A549 (cell line): ENCODE measurements around the gene UNC13C. TPM values are rescaled to one million over a fixed set of nuclear protein-coding genes. Genes with fewer than 3 reads are reported as not detected.
A peak's percentile ranks its signal among the peaks of the same experiment; 100 is the strongest.

Experiments used
- ATAC-seq, 2 experiments: fragments of 200-7000 bp in 1 of 2; fragments of >200 bp in 1 of 2; cut with Nextera tagmentation in 1 of 2; cut with Tn5 transposase in 1 of 2; 3 replicates each; pipeline versions ENCODE4 v1.8.0 to v1.9.1; 2018 to 2020; ENCODE audit warnings: mild to moderate bottlenecking in 1 of 2, moderate library complexity in 1 of 2
- CTCF ChIA-PET: fragments of 300-600 bp; sonication (Branson Sonifier 250); formaldehyde crosslinking; extraction: SDS; loops from one replicate; lab custom pipeline; 2021; ENCODE audit warnings: antibody characterized with exemption, inconsistent platforms; lab: Yijun Ruan, JAX
- POLR2A ChIA-PET: fragments of 350-600 bp; formaldehyde crosslinking; extraction: SDS; loops from one replicate; lab custom pipeline; 2021; ENCODE audit warnings: antibody characterized with exemption, inconsistent platforms; lab: Yijun Ruan, JAX
- DNase-seq, 2 experiments: peaks; one replicate each; pipeline versions ENCODE4 v3.0.0 to v3.0.0-alpha.2; 2011 to 2016; ENCODE audit warnings: low read depth in 1 of 2, low spot score in 1 of 2
- FAIRE-seq: peaks from 2 replicates; lab custom pipeline; 2011; peaks lifted over from hg19 to GRCh38; lab: Jason Lieb, UNC
- H3K27ac ChIP-seq, 2 experiments: fragments of >200 bp; sonication (Bioruptor Twin); formaldehyde crosslinking; 3 replicates each; pipeline ENCODE4 v1.5.1; 2016 to 2017
- H3K4me1 ChIP-seq: fragments of >200 bp; sonication (Bioruptor Twin); formaldehyde crosslinking; 3 replicates; pipeline ENCODE4 v1.6.1; 2016
- H3K4me2 ChIP-seq: fragments of >200 bp; sonication (Bioruptor Twin); formaldehyde crosslinking; 3 replicates; pipeline ENCODE4 v1.6.1; 2016
- H3K4me3 ChIP-seq: fragments of >200 bp; sonication (Bioruptor Twin); formaldehyde crosslinking; 3 replicates; pipeline ENCODE4 v1.5.1; 2016
- H3K9me3 ChIP-seq: fragments of >200 bp; sonication (Bioruptor Twin); formaldehyde crosslinking; 3 replicates; pipeline ENCODE4 v1.6.1; 2016
- CBX8 ChIP-seq: fragments of 200-600 bp; sonication (generic); IDR thresholded peaks from 2 replicates; pipeline ENCODE4 v1.6.1; 2016
- CHD2 ChIP-seq: fragments of 150-350 bp; IDR thresholded peaks from 2 replicates; pipeline ENCODE4 v1.6.1; 2014; ENCODE audit warnings: low read length; ENCODE audit not compliant: partially characterized antibody
- CTCF ChIP-seq: fragments of >200 bp; sonication (Bioruptor Twin); formaldehyde crosslinking; IDR thresholded peaks from 3 replicates; pipeline ENCODE4 v1.5.1; 2016
- E2F6 ChIP-seq: IDR thresholded peaks from 2 replicates; pipeline ENCODE4 v1.6.1; 2012; ENCODE audit warnings: low read depth, borderline replicate concordance
- ELK1 ChIP-seq: fragments of 150-350 bp; IDR thresholded peaks from 2 replicates; pipeline ENCODE4 v1.6.1; 2014; ENCODE audit warnings: low read depth, mild to moderate bottlenecking, low read length
- EP300 ChIP-seq, 2 experiments: fragments of >200 bp; sonication (Bioruptor Twin); formaldehyde crosslinking; IDR thresholded peaks; 2 replicates in 1 of 2; 3 replicates in 1 of 2; pipeline ENCODE4 v1.6.1; 2016 to 2017
- FOSB ChIP-seq: fragments of 250-450 bp; sonication (Bioruptor Pico); IDR thresholded peaks from 2 replicates; pipeline ENCODE4 v1.5.0; 2020; ENCODE audit warnings: mild to moderate bottlenecking, moderate library complexity
- FOXS1 ChIP-seq: fragments of 250-450 bp; sonication (Bioruptor Pico); IDR thresholded peaks from 2 replicates; pipeline ENCODE4 v1.5.0; 2020; ENCODE audit warnings: mild to moderate bottlenecking, moderate library complexity
- HDAC2 ChIP-seq: fragments of 200-600 bp; sonication (generic); IDR thresholded peaks from 2 replicates; pipeline ENCODE4 v1.6.1; 2016
- HMGXB4 ChIP-seq: fragments of 250-450 bp; sonication (Bioruptor Pico); IDR thresholded peaks from 2 replicates; pipeline ENCODE4 v1.5.0; 2021; ENCODE audit warnings: mild to moderate bottlenecking, moderate library complexity, borderline replicate concordance
- KDM5A ChIP-seq: fragments of 200-600 bp; sonication (generic); IDR thresholded peaks from 2 replicates; pipeline ENCODE4 v1.6.1; 2016; ENCODE audit warnings: antibody characterized with exemption, mild to moderate bottlenecking
- MAFK ChIP-seq: fragments of 450-650 bp; IDR thresholded peaks from 2 replicates; pipeline ENCODE4 v1.6.1; 2014; ENCODE audit not compliant: partially characterized antibody
- MAZ ChIP-seq: fragments of 150-350 bp; IDR thresholded peaks from 2 replicates; pipeline ENCODE4 v1.6.1; 2014; ENCODE audit warnings: antibody characterized with exemption, low read depth, low read length, borderline replicate concordance
- NFE2L2 ChIP-seq: fragments of 150-350 bp; conservative IDR thresholded peaks from 2 replicates; pipeline ENCODE4 v1.6.1; 2014; ENCODE audit warnings: low read length
- NR3C1 ChIP-seq: fragments of >200 bp; sonication (Bioruptor Twin); formaldehyde crosslinking; IDR thresholded peaks from 3 replicates; pipeline ENCODE4 v1.6.1; 2017
- PHF8 ChIP-seq: fragments of 200-600 bp; sonication (generic); IDR thresholded peaks from 2 replicates; pipeline ENCODE4 v1.6.1; 2016; ENCODE audit warnings: low read depth, mild to moderate bottlenecking, antibody characterized with exemption, moderate library complexity, borderline replicate concordance
- RAD21 ChIP-seq, 2 experiments: fragments of >200 bp in 1 of 2; sonication (Bioruptor Twin) in 1 of 2; formaldehyde crosslinking in 1 of 2; IDR thresholded peaks in 1 of 2; conservative IDR thresholded peaks in 1 of 2; 2 replicates in 1 of 2; 3 replicates in 1 of 2; pipeline ENCODE4 v1.6.1; 2012 to 2018; ENCODE audit warnings: inconsistent platforms in 1 of 2
- RARB ChIP-seq: fragments of 250-450 bp; sonication (Bioruptor Pico); IDR thresholded peaks from 2 replicates; pipeline ENCODE4 v1.8.0; 2021; ENCODE audit warnings: mild to moderate bottlenecking, moderate library complexity
- REST ChIP-seq: fragments of 200-600 bp; sonication (generic); IDR thresholded peaks from 2 replicates; pipeline ENCODE4 v1.6.1; 2016; ENCODE audit warnings: antibody characterized with exemption, mild to moderate bottlenecking, moderate library complexity
- RNF2 ChIP-seq: fragments of 200-600 bp; sonication (generic); IDR thresholded peaks from 2 replicates; pipeline ENCODE4 v1.6.1; 2016; ENCODE audit warnings: low read depth, mild to moderate bottlenecking, antibody characterized with exemption, moderate library complexity, borderline replicate concordance
- SMC3 ChIP-seq: fragments of >200 bp; sonication (Bioruptor Twin); formaldehyde crosslinking; IDR thresholded peaks from 3 replicates; pipeline ENCODE4 v1.6.1; 2018; ENCODE audit warnings: inconsistent platforms
- SREBF2 ChIP-seq: fragments of 450-650 bp; IDR thresholded peaks from 2 replicates; pipeline ENCODE4 v1.6.1; 2014; ENCODE audit warnings: mild to moderate bottlenecking, moderate library complexity
- ZNF302 ChIP-seq: fragments of 250-450 bp; sonication (Bioruptor Pico); IDR thresholded peaks from 2 replicates; pipeline ENCODE4 v1.9.0; 2021; ENCODE audit warnings: inconsistent platforms, mild to moderate bottlenecking, moderate library complexity
- WGBS: methylation state at CpG from one replicate; pipeline ENCODE4 v1.1.6; 2017; ENCODE audit errors: missing lambda C conversion rate; 5-methylcytosine and 5-hydroxymethylcytosine counted together
- polyA plus RNA-seq, 4 experiments: library from polyadenylated mRNA; depleted of rRNA in 3 of 4; stranded (reverse); fragments of >200 nt; fragmentation: RNase III in 1 of 4; extraction: RNeasy Plus Mini Kit Qiagen cat#74134 plus additional on column Dnase treatment in 1 of 4; gene quantifications; 2 replicates in 3 of 4; 3 replicates in 1 of 4; pipeline ENCODE4 v1.2.3, GENCODE V29; 2011 to 2017

The UNC13C gene
- polyA plus RNA-seq, 2 of the 4 experiments (the other 2 are of a cell fraction): 0.01 to 0.04 TPM

- no peak for DNase-seq
- ChIA-PET POLR2A (no interaction called here), CTCF (no interaction called here)
- no peak for ATAC-seq
- H3K9me3 ChIP-seq: no peaks in the 10 kb centered on the region
- no peaks in the 10 kb centered on the region for H3K4me1 ChIP-seq
- TF ChIP-seq REST (no peak), KDM5A (no peak), FOXS1 (CRISPR knock-in tag) (no peak), RARB (CRISPR knock-in tag) (no peak), CHD2 (no peak), ELK1 (no peak), HMGXB4 (no peak), SREBF2 (no peak), CBX8 (no peak), E2F6 (no peak), NFE2L2 (no peak), MAZ (no peak), EP300 (IDR thresholded peaks at IDR 0.05) (no peak), MAFK (no peak), HDAC2 (no peak), RNF2 (no peak), ZNF302 (CRISPR knock-in tag) (no peak), PHF8 (no peak)
- TF ChIP-seq, all 56 proteins: peak for 0
- Histone ChIP-seq H3K4me2 (no peak overlapping the region), H3K27ac (no peak overlapping the region), H3K4me3 (no peak overlapping the region)
- FAIRE-seq: no peak
These were observed 22.8 kb upstream of the UNC13C start for GRCh38 chr15:53955396-53955795.

GRCh38 chr15:53962646-53963561, 15.3 kb upstream of the UNC13C start:
- Histone ChIP-seq H3K4me1 (no peaks in the 10 kb centered on the region), H3K27ac (no peak overlapping the region), H3K4me3 (no peak overlapping the region), H3K4me2 (no peak overlapping the region), H3K9me3 (no peaks in the 10 kb centered on the region)
- CTCF ChIA-PET: interaction anchor here (0.6 to 1.3 kb wide), 8 partner anchors 9 to 796 kb away, joined by 3 to 8 read pairs (median 4); no protein-coding TSS in a partner anchor
- POLR2A ChIA-PET: interaction anchor here (0.8 kb wide), 1 partner anchor 1234 kb away, joined by 3 read pairs; the partner anchor contains the start of gene RSL24D1
- FAIRE-seq: no peak
- 15% methylated on average over 4 of the region's 4 CpGs for WGBS
- TF ChIP-seq RAD21 (conservative IDR thresholded peaks at IDR 0.05 in 1 of 2, IDR thresholded peaks at IDR 0.05 in 1 of 2): peak; percentile 62 to 65
- no peak for TF ChIP-seq FOSB
- TF ChIP-seq CTCF: peak; percentile 60
- no peak for TF ChIP-seq NR3C1
- TF ChIP-seq SMC3: peak; percentile 61
- peak in 1 of 2 experiments; percentile 69; a peak in 3 of 6 replicates for ATAC-seq
- peak in 1 of 2 experiments; percentile 18 for DNase-seq
